HG02610 (cell line): ENCODE measurements around the gene ZC3H15.
"Not testable (repeated sequence)": the region's sequence is repeated elsewhere in the genome, so short reads cannot be mapped to it uniquely, and the experiment has no call there.

Experiments used
- ATAC-seq: cut with Tn5 transposase; IDR thresholded peaks from one replicate; pipeline ENCODE4 v1.9.1; 2021; ENCODE audit warnings: mild to moderate bottlenecking, moderate library complexity; ENCODE audit not compliant: unreplicated experiment

The ZC3H15 gene

DNA sequence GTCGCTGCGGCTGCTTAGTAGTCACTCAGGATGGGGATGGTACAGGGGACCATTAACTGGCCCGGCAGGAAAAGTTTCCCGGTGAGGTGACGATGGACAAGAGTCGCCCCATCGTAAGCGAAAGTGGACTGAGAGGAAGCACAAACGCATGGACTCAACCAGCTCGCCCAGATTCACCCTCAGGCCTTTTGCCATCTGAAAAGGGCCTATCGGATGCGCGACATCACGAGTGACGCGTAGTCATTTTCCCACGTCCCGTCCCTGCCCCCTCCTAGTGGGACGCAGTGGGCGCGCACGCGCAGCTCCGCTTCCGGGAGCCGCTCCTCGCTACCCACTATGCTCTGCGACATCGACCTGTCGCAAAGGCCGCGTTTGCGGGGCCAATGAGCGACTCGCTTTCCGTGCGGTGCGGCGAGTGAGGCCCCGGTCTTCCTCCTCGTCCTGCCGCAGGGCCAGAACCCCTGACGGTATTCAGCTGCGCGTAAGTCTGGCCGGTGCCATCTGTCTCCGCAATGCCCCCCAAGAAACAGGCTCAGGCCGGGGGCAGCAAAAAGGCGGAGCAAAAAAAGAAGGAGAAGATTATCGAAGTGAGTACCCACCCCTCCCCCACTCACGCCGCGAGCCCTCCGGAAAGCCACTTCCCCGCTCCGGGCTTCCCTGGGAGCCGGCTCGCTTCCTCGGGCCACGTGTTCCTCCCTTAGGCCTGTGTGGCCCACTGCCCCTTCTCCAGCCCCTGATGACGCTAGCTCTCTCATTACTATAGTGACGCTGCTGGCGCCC, at the start of gene ZC3H15:
TSS of gene ZC3H15 (plus strand) at position 390 of the 780 bp plus-strand sequence. CDS start at position 513, 123 bp downstream.
- peak; percentile 81 for ATAC-seq

DNA sequence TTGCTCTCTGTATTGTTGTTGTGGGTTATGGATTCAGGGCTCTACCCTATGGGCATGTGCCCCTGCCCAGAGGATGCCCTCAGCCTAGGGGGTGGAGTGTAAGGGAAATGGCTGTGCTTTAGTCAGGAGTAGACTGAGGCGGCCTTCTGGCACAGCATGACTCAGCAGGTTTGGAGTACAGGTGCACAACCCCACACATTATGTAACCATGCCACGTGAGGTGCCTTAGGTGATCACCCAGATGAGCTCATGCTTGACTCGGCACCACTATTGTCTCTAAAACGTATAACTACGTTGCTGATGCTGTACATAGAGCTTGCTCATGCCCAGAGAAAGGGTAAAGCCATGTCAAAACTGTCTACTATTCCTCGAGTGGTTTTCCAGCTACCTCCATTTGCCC, 48.3 kb upstream of the ZC3H15 start:
- no peak for ATAC-seq

DNA sequence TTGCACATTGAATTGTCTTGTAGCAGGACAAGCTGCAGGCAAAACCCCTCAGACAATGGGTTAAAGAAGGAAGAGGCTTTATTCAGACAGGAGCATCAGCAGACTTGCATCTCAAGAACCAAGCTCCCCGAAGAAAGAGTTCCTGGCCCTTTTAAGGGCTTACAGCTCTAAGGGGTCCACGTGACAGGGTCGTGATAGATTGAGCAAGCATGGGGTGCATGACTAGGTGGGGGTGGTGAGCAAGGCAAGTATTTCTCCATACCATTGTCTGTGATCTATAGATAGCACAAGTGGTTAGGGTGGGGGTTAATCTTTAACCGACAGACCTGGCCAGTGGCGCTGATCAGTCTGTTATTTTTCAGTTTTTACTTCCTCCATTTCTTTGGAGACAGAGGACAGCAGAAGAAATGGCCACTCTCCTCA, 46.4 kb upstream of the ZC3H15 start:
- ATAC-seq, result not testable (repeated sequence)

DNA sequence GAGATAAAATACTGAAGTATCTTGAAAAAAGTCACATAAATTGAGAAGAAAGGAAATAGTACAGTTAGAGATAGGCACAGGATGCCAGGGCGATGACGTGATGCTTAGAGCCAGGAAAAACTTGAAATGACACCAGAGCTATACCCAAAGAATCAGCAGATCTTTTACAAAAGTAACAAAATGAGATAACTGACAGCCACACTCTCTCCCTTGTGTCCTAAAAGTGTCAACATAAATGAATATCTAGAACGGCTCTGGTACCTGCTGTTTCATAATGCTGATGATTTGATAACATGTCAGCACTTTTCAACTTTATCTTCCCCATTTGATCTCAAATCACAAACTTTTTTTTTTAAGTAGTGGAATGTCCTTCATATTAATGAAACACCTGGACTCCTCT, 45.6 kb upstream of the ZC3H15 start:
- ATAC-seq, result no peak

DNA sequence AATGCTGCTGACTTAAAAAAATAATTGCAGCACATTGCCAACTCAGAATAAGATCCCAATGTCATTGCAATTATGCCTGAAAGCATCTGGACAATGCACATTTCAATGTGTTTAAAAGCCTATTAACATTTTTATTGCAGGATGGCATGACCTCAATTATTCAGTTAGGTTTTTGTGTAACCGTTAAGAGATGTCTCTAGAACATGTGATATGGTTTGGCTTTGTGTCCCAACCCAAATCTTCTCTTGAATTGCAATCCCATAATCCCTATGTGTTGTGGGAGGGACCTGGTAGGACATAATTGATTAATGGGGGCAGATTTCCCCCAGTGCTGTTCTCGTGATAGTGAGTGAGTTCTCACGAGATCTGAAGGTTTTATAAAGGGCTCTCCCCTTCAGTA, 43.2 kb upstream of the ZC3H15 start:
- no peak for ATAC-seq

DNA sequence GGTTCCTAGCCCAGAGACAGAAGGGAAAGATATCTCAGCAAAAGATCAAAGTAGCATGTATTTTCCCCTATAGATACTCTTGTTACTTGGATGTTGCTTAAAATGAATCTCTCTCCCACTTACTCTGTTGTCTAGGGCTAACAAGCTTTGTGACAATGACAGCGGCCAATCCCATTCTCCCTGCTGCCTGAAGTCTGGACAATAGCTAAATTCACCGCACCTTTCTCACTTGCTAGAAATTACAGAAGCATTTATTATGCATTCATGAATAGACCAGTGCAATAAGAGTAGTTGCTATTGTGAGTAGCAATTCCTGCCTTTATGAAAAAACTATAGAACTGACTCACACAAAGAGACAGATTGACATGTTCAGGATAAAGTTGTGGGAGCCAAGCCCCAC, 42.2 kb upstream of the ZC3H15 start:
- ATAC-seq, result no peak

GRCh38 chr2:186445506-186445905, 40.6 kb upstream of the ZC3H15 start:
- no peak for ATAC-seq

- ATAC-seq, result no peak
Observed at GRCh38 chr2:186455613-186456012, 30.4 kb upstream of the ZC3H15 start.

- no peak for ATAC-seq
Observed at GRCh38 chr2:186456941-186457340, 29.1 kb upstream of the ZC3H15 start.

GRCh38 chr2:186457908-186458307, 28.2 kb upstream of the ZC3H15 start:
- ATAC-seq, result no peak

DNA sequence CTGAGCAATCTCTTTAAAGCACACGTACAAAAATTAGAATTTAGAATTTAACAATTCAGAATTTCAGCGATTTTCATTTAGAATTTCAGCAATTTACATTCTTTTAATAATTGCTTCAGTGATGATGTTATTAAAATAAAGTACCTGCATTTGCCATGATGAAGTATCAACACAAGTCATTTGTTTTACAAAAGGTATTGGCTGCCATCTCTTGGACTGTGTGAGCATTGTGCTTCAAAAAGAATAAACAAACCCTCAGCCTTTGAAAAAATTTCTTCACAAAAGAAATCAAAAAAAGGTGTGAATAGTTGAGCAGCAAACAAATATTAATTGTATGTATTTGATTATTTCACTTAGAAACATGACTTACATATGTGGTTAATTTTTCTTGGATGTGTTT, 27.1 kb upstream of the ZC3H15 start:
- ATAC-seq, result no peak

- peak; percentile 79 for ATAC-seq
Observed at GRCh38 chr2:186460465-186460864, 25.6 kb upstream of the ZC3H15 start.

DNA sequence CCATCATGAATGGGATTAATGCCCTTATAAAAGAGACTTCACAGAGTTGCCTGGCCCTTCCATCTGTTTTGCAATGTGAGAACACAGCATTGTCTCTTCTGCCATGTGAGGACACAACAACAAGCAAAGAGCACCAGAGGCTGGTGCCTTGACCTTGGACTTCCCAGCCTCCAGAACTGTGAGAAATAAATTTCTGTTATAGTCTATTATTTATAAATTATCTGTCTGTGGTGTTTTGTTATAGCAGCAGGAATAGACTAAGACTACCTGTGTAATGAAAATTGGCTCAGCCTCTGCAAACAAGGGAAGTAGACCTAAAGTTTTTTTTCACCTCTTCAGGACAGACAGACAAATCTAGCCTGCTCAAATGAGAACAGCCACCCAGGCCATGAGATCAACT, 19.3 kb upstream of the ZC3H15 start:
- ATAC-seq, result no peak

- ATAC-seq, result no peak
Observed at GRCh38 chr2:186467421-186467820, 18.6 kb upstream of the ZC3H15 start.

DNA sequence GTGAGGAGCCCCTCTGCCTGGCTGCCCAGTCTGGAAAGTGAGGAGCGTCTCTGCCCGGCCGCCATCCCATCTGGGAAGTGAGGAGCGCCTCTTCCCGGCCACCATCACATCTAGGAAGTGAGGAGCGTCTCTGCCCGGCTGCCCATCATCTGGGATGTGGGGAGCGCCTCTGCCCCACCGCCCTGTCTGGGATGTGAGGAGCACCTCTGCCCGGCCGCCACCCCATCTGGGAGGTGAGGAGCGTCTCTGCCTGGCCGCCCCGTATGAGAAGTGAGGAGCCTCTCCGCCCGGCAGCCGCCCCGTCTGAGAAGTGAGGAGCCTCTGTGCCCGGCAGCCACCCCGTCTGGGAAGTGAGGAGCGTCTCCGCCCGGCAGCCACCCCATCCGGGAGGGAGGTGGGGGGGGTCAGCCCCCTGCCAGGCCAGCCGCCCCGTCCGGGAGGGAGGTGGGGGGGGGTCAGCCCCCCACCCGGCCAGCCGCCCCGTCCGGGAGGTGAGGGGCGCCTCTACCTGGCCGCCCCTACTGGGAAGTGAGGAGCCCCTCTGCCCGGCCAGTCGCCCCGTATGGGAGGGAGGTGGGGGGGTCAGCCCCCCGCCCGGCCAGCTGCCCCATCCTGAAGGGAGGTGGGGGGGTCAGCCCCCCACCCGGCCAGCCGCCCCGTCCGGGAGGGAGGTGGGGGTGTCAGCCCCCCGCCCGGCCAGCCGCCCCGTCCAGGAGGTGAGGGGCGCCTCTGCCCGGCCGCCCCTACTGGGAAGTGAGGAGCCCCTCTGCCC, 13.2 kb upstream of the ZC3H15 start:
- ATAC-seq, result not testable (repeated sequence)

DNA sequence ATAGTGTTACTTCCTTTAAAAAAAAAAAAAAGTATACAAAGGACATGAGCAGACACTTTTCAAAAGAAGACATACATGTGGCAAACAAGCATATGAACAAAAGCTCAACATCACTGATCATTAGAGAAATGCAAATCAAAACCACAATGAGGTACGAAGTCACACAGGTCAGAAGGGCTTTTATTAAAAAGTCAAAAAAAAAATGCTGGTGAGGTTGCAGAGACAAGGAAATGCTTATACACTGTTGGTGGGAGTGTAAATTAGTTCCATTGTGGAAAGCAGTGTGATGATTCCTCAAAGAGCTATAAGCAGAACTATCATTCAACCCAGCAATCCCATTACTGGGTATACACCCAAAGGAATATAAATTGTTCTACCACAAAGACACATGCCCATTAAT, 11.8 kb upstream of the ZC3H15 start:
- peak; percentile 44 for ATAC-seq

DNA sequence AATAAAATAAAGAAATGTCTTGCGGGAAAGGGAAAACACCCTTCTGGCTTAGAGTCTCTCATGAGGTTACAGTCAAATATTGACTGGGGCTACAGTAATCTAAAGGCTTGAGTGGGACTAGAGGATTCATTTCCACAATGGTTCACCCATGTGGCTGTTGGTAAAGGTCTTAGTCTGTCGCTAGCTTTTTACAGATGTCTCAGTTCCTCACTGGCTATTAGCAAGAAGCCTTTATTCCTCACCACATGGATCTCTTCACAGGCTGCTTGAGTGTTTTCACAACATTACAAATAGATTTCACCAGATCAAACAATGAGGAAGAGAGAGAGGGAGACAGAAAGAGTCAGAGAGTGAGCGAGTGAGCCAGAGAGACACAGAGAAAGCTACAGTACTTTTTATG, 8.3 kb upstream of the ZC3H15 start:
- peak; percentile 87 for ATAC-seq

- no peak for ATAC-seq
Observed at GRCh38 chr2:186480991-186481390, 5.1 kb upstream of the ZC3H15 start.

DNA sequence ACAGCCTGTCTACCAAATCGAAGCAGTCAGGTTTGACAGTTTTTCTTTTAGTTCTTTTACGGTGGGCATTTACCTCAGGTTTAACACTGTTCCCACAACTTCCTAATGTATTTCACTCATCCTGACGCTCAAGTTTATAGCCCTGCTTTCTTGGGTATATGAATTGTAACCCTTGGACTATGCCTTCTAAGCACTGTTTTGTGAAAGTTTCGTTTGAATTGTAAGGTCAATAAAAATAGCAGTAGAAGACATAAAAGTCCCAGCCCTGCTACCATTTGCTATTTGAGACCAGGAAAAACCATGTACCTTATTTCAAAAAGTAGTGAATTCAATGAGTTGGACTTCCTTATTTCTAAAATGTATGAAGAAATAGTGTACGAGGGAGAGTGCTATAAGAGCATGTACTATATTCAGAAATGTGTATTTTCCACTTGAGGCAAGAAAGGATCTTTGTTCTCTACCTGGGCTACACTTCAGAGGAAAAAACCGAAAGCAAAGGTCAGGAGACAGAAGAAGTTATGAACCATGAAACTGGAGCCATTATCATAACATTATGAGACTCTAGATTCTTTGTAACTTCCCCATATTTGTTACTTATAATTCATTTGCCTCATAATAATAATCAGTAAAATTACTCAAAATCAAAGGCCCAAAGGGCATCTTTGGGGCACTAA, 1.9 kb upstream of the ZC3H15 start:
- no peak for ATAC-seq

- ATAC-seq, result no peak
Observed at GRCh38 chr2:186485576-186485870, 537 bp upstream of the ZC3H15 start.

DNA sequence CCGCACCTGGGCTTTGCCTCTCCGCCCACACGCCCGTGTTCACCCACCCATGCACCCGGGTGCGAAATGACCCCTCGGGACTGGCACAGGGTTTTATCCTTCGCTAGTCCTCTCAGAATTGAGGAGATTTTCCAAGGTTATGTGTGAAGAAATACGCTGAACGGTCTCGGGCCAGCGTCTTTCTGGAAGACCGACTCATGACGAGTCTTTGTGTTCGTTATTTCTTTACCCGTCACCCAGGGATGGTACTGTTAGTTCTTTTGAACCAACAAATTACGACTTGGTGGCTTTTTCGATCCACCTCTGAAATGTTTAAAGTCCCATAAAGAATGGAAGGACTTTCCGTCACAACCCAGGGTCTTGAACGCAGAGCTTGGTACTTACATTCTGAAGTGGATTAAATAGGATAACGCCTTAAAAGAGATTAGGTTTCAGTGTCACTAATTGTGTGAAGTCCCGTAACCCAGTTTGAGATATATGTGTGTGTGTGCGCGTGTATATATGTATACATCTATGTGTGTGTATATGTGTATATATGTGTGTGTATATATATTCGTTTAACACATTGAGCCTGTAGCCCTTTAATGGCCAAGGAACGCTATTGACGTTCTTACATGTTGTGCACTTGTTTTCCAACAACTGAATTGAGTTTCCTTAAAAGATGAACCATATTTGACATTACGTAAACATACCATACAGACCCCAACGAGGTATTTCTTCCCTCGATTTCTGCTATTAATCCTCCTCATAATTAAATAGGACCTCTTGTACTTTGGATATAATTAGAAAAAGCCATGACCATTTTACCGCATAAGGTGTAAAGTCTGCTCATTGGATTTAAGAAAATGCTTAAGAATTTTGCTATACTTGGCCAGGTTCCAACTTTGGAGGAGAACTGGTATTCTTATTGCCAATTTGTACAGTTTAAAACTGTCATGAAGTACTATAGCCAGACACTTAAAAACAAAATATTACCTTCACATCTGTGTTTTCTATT, 889 bp downstream of the ZC3H15 start:
- peak; percentile 1 for ATAC-seq
